ENCODE measurements around the gene CENPT. TPM values are rescaled to one million over a fixed set of nuclear protein-coding genes. Genes with fewer than 3 reads are reported as not detected.

Gene CENPT
- total and polyA plus RNA-seq, 10 of the 15 experiments (the other 5 are each of a cell fraction or from before 2014, with no cell fraction given): 1.1 to 45.7 (median 24.5) TPM

DNA sequence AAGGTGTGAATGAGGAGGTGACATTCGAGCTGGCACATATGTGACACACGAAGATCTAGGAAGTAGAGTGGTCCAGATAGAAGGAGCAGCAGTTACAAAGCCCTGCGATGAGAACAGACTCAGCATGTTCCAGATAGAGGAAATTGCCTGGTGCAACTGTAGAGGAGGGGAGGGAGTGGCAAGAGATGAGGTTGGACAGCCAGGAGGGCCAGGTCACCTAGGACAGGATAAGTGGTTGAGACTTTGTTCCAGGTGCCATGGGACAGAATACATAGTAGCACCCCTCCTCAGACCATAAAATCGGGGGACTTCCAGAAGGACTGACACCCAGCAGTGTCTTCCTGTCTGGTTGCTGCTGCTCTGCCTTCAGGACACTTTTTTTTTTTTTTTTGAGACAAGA lies 11.0 kb upstream of the CENPT start:
- POLR2A ChIA-PET: interaction anchor here (0.6 kb wide), 2 partner anchors 15 to 358 kb away, joined by 3 read pairs; no protein-coding TSS in a partner anchor

DNA sequence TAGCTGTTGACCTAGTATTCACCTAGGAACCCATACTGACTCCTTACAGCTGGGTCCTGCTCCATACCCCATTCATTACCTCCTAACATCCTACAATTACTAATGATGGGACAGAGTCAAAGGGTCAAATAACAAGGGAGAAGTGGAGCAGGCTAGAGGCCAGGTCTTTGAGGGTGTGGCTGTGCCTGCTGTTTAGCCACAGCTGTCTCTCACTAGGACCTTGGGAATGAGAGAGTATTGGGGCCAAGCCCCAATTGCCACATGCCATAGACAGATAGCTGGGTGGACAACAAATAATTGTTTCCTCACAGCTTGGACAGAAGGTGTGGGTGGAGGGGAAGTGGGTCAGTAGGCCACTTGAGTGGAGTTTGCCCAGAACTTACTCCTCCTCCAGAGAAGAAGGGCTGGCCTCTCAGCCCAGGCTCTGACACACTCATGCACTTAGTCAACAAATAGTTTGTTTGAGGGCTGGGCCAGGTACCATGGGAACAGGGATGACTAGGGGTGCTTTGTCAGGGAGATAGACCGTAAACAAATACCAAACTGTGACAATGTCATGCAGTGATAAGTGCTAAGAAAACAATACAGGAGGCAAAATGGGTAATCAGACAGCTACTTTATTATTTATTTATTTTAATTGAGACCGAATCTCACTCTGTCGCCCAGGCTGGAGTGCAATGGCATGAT lies 10.2 kb upstream of the CENPT start:
- FAIRE-seq: no peak
- intact Hi-C loops (cut with micrococcal nuclease; ENCODE audit: unreplicated experiment) (no loop called here), in situ Hi-C loops (cut with MboI) (no loop called here)
- H2AFZ ChIP-seq (ENCODE audit: control insufficient read depth, low read depth, low read length): no peak overlapping the region
- POLR2A ChIA-PET: interaction anchor here (0.8 to 1.0 kb wide), 2 partner anchors 10 to 13 kb away, joined by 3 read pairs; no protein-coding TSS in a partner anchor
- H3K4me2 ChIP-seq (ENCODE audit: control insufficient read depth, insufficient read depth): no peak overlapping the region
- no peaks in the 10 kb centered on the region for H3K4me1 ChIP-seq (ENCODE audit: control insufficient read depth, insufficient read depth, low read length)
- WGBS (ENCODE audit: insufficient coverage, insufficient replicate concordance, low lambda C conversion rate, missing lambda C conversion rate): 78% methylated on average over 3 of the region's 3 CpGs
- H3K36me3 ChIP-seq (ENCODE audit: control insufficient read depth in 2 of 2, insufficient read depth in 2 of 2, low read length in 1 of 2): peaks cover 6 to 7% of the 10 kb centered on the region in 2 experiments; a peak in 3 of 4 replicates
- no TSS peak for BruUV-seq (replicated peaks)
- peak; percentile 73 for ATAC-seq
- H3K4me3 ChIP-seq: no peak overlapping the region
- CTCF ChIA-PET: interaction anchor here (1.6 kb wide), 1 partner anchor 42 kb away, joined by 8 read pairs; no protein-coding TSS in a partner anchor
- no peak overlapping the region for H3K9ac ChIP-seq (ENCODE audit: control insufficient read depth, insufficient read depth, low read length)
- DNase-seq (ENCODE audit: low read depth, low spot score): no peak
- H3K9me3 ChIP-seq (replicated peaks; ENCODE audit: control insufficient read depth, insufficient read depth, low read length): no peaks in the 10 kb centered on the region
- H3K79me2 ChIP-seq (ENCODE audit: control insufficient read depth, insufficient read depth, low read length): peaks cover 60% of the 10 kb centered on the region
- SMC1A ChIA-PET (ENCODE audit: uncharacterized antibody, unreplicated experiment): interaction anchor here (1.2 kb wide), 1 partner anchor 11 kb away, joined by 3 read pairs; the partner anchor contains the start of gene NUTF2
- H3K27me3 ChIP-seq (replicated peaks in 1 of 2; ENCODE audit: control insufficient read depth in 2 of 2, insufficient read depth in 2 of 2, low read length in 1 of 2): no peaks in the 10 kb centered on the region
- 0 out of 2 replicates have a peak, but pooled peaks cover 4% of the 10 kb centered on the region for H4K20me1 ChIP-seq (ENCODE audit: control insufficient read depth, insufficient read depth)
- TF ChIP-seq, protein P1, sequence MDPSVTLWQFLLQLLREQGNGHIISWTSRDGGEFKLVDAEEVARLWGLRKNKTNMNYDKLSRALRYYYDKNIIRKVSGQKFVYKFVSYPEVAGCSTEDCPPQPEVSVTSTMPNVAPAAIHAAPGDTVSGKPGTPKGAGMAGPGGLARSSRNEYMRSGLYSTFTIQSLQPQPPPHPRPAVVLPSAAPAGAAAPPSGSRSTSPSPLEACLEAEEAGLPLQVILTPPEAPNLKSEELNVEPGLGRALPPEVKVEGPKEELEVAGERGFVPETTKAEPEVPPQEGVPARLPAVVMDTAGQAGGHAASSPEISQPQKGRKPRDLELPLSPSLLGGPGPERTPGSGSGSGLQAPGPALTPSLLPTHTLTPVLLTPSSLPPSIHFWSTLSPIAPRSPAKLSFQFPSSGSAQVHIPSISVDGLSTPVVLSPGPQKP (IDR thresholded peaks at IDR 0.05; ENCODE audit: low read depth, low read length): no peak
- TF ChIP-seq MEF2B (IDR thresholded peaks at IDR 0.05; ENCODE audit: partially characterized antibody, poor library complexity, severe bottlenecking): no peak
- 0 out of 2 replicates have a peak, but pooled peaks have one; percentile 15 for TF ChIP-seq SPI1 (IDR thresholded peaks at IDR 0.05; ENCODE audit: borderline replicate concordance, insufficient read depth, low read depth, low read length)
- no peak overlapping the region for H3K27ac ChIP-seq (ENCODE audit: control insufficient read depth, insufficient read depth)
- RAD21 ChIA-PET (ENCODE audit: unreplicated experiment): no interaction called here

More for the DNA sequence above, 11.0 kb upstream of the CENPT start:
- in situ Hi-C loops (cut with MboI): no loop called here
- no TSS peak for BruUV-seq (replicated peaks)
- ChIA-PET CTCF (no interaction called here), RAD21 (ENCODE audit: unreplicated experiment) (no interaction called here), SMC1A (ENCODE audit: uncharacterized antibody, unreplicated experiment) (no interaction called here)
- TF ChIP-seq YY1 (IDR thresholded peaks at IDR 0.05; ENCODE audit: low read depth, low read length): no peak
- FAIRE-seq (no peak), ATAC-seq (no peak), DNase-seq (ENCODE audit: low read depth, low spot score) (no peak)
- H2AFZ ChIP-seq (ENCODE audit: control insufficient read depth, low read depth, low read length): no peak overlapping the region
- intact Hi-C loops (cut with micrococcal nuclease; ENCODE audit: unreplicated experiment): no loop called here
- H3K27ac ChIP-seq (ENCODE audit: control insufficient read depth, insufficient read depth): no peak overlapping the region
- H3K27me3 ChIP-seq (replicated peaks in 1 of 2; ENCODE audit: control insufficient read depth in 2 of 2, insufficient read depth in 2 of 2, low read length in 1 of 2): no peaks in the 10 kb centered on the region
- H3K9me3 ChIP-seq (replicated peaks; ENCODE audit: control insufficient read depth, insufficient read depth, low read length): no peaks in the 10 kb centered on the region
- no peaks in the 10 kb centered on the region for H3K4me1 ChIP-seq (ENCODE audit: control insufficient read depth, insufficient read depth, low read length)
- H3K79me2 ChIP-seq (ENCODE audit: control insufficient read depth, insufficient read depth, low read length): peaks cover 56% of the 10 kb centered on the region
- no peak overlapping the region for H3K9ac ChIP-seq (ENCODE audit: control insufficient read depth, insufficient read depth, low read length)
- H3K4me2 ChIP-seq (ENCODE audit: control insufficient read depth, insufficient read depth): no peak overlapping the region
- no peak overlapping the region for H3K4me3 ChIP-seq
- 58% methylated on average over 4 of the region's 4 CpGs for WGBS (ENCODE audit: insufficient coverage, insufficient replicate concordance, low lambda C conversion rate, missing lambda C conversion rate)
- H4K20me1 ChIP-seq (ENCODE audit: control insufficient read depth, insufficient read depth): 0 out of 2 replicates have a peak, but pooled peaks cover 9% of the 10 kb centered on the region
- peaks cover 6 to 7% of the 10 kb centered on the region in 2 experiments; a peak in 3 of 4 replicates for H3K36me3 ChIP-seq (ENCODE audit: control insufficient read depth in 2 of 2, insufficient read depth in 2 of 2, low read length in 1 of 2)

Measured in GM12878 (cell line).